ENCODE data around the gene DHH. TPM values are rescaled to one million over a fixed set of nuclear protein-coding genes. Genes with fewer than 3 reads are reported as not detected.

Gene DHH
- total RNA-seq, 1 experiment from 2014 or later, result 0.13 TPM

DNA sequence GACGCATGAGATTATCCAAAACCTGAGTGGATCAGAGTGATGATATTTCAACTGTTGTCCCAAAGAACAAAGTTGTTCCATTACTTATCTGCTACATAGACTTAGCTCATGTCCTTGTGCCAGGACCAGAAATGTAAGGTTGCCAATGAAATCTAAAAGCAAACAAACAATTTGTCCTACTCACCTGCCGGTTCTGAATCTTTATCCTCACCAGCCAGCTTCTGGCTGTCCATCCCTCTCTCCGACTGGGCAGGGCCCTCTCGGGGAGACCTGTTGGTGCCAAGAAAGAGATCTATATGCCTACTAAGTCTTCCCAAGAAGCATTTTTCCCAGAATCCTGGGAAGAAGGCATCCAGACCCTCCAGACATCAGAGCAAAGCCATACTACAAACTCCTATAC is 39.5 kb downstream of the DHH start:
- no peak for TF ChIP-seq CTCF (conservative IDR thresholded peaks at IDR 0.05)
- TF ChIP-seq EZH2 (IDR thresholded peaks at IDR 0.05; ENCODE audit: low read depth), result no peak
- POLR2A ChIA-PET (ENCODE audit: unreplicated experiment), result no interaction called here
- Histone ChIP-seq H3K36me3 (ENCODE audit: low read depth) (peaks cover 10% of the 10 kb centered on the region; the same call in 1 of the 2 replicates), H3K4me2 (no peak overlapping the region), H3K27me3 (ENCODE audit: insufficient read depth, low read depth) (no peaks in the 10 kb centered on the region), H3K9me3 (ENCODE audit: insufficient read depth, low read depth) (no peaks in the 10 kb centered on the region), H3K27ac (no peak overlapping the region), H3K79me2 (ENCODE audit: low read depth) (peaks cover 58% of the 10 kb centered on the region), H3F3A (ENCODE audit: insufficient read depth, low read depth) (no peaks in the 10 kb centered on the region), H3K4me1 (replicated peaks; ENCODE audit: insufficient read depth) (peaks cover 26% of the 10 kb centered on the region), H3K9me2 (ENCODE audit: insufficient read depth) (no peaks in the 10 kb centered on the region), H2AFZ (no peak overlapping the region), H4K20me1 (ENCODE audit: insufficient read depth) (peaks cover 62% of the 10 kb centered on the region), H3K4me3 (no peak overlapping the region)
- DNase-seq, result no peak
- intact Hi-C loops (cut with micrococcal nuclease; ENCODE audit: unreplicated experiment), result loop anchor here (5.0 kb wide), 1 partner anchor 38 kb away; the partner anchor contains the start of gene PRKAG1
- CTCF ChIA-PET, result no interaction called here
- BruUV-seq (replicated peaks), result no TSS peak

- H3K27me3 ChIP-seq (ENCODE audit: insufficient read depth, low read depth), result no peaks in the 10 kb centered on the region
- BruUV-seq (replicated peaks), result no TSS peak
- peaks cover 52% of the 10 kb centered on the region for H3K79me2 ChIP-seq (ENCODE audit: low read depth)
- intact Hi-C loops (cut with micrococcal nuclease; ENCODE audit: unreplicated experiment), result no loop called here
- H3K4me3 ChIP-seq, result no peak overlapping the region
- H3K9me3 ChIP-seq (ENCODE audit: insufficient read depth, low read depth), result no peaks in the 10 kb centered on the region
- H3K4me2 ChIP-seq, result no peak overlapping the region
- TF ChIP-seq CTCF (conservative IDR thresholded peaks at IDR 0.05) (no peak), EZH2 (IDR thresholded peaks at IDR 0.05; ENCODE audit: low read depth) (no peak)
- DNase-seq, result no peak
- H2AFZ ChIP-seq, result no peak overlapping the region
- H3K36me3 ChIP-seq (ENCODE audit: low read depth), result peaks cover 12% of the 10 kb centered on the region; the same call in 1 of the 2 replicates
- H3K9me2 ChIP-seq (ENCODE audit: insufficient read depth), result no peaks in the 10 kb centered on the region
- H3K4me1 ChIP-seq (replicated peaks; ENCODE audit: insufficient read depth), result peaks cover 26% of the 10 kb centered on the region
- H4K20me1 ChIP-seq (ENCODE audit: insufficient read depth), result peaks cover 62% of the 10 kb centered on the region
- H3K27ac ChIP-seq, result no peak overlapping the region
- no peaks in the 10 kb centered on the region for H3F3A ChIP-seq (ENCODE audit: insufficient read depth, low read depth)
- CTCF ChIA-PET, result no interaction called here
- POLR2A ChIA-PET (ENCODE audit: unreplicated experiment), result no interaction called here
These were observed 40.1 kb downstream of the DHH start for GRCh38 chr12:49054524-49054923.

GRCh38 chr12:49054096-49054495 is 40.5 kb downstream of the DHH start:
- Histone ChIP-seq H2AFZ (no peak overlapping the region), H3F3A (ENCODE audit: insufficient read depth, low read depth) (no peaks in the 10 kb centered on the region), H3K4me3 (no peak overlapping the region), H3K27ac (no peak overlapping the region), H4K20me1 (ENCODE audit: insufficient read depth) (peaks cover 62% of the 10 kb centered on the region), H3K9me3 (ENCODE audit: insufficient read depth, low read depth) (no peaks in the 10 kb centered on the region), H3K36me3 (ENCODE audit: low read depth) (peaks cover 16% of the 10 kb centered on the region), H3K9me2 (ENCODE audit: insufficient read depth) (no peaks in the 10 kb centered on the region), H3K4me2 (no peak overlapping the region), H3K27me3 (ENCODE audit: insufficient read depth, low read depth) (no peaks in the 10 kb centered on the region), H3K79me2 (ENCODE audit: low read depth) (peaks cover 48% of the 10 kb centered on the region), H3K4me1 (replicated peaks; ENCODE audit: insufficient read depth) (peaks cover 26% of the 10 kb centered on the region)
- intact Hi-C loops (cut with micrococcal nuclease; ENCODE audit: unreplicated experiment), result no loop called here
- ChIA-PET POLR2A (ENCODE audit: unreplicated experiment) (no interaction called here), CTCF (no interaction called here)
- no peak for DNase-seq
- BruUV-seq (replicated peaks), result no TSS peak
- TF ChIP-seq CTCF (conservative IDR thresholded peaks at IDR 0.05) (no peak), EZH2 (IDR thresholded peaks at IDR 0.05; ENCODE audit: low read depth) (no peak)

Measured in PC-9 (cell line).